ENCODE measurements around the gene SPON2. TPM values are rescaled to one million over a fixed set of nuclear protein-coding genes. Genes with fewer than 3 reads are reported as not detected.
A peak's percentile ranks its signal among the peaks of the same experiment; 100 is the strongest.

SPON2 gene
- total and polyA plus RNA-seq, 3 donors from 2014 or later = 5.6 to 21.4 (median 7.1) TPM

- peak; percentile 57 for DNase-seq
- Histone ChIP-seq H3K4me3 (no peak overlapping the region), H3K4me1 (peaks cover 16% of the 10 kb centered on the region), H3K9me3 (no peaks in the 10 kb centered on the region), H3K27me3 (no peaks in the 10 kb centered on the region), H3K36me3 (ENCODE audit: low read depth, missing control alignments) (no peaks in the 10 kb centered on the region), H3K27ac (no peak overlapping the region)
- intact Hi-C loops (cut with DNase I; ENCODE audit: low total_unique reads) = no loop called here
- WGBS, 2 donors = 33 to 54% methylated on average over 14 to 20 of the region's 20 CpGs
- TF ChIP-seq CTCF (IDR thresholded peaks at IDR 0.05) (no peak), POLR2A (IDR thresholded peaks at IDR 0.05) (no peak)
These were observed 781 bp upstream of the SPON2 start for GRCh38 chr4:1172971-1173757.

GRCh38 chr4:1171311-1172227 lies 814 bp downstream of the SPON2 start:
- no peaks in the 10 kb centered on the region for H3K27me3 ChIP-seq
- WGBS, 2 donors = 3% methylated on average over 64 of the region's 88 CpGs; no CpG with 5 or more reads in 1 of the 2 donors
- no peaks in the 10 kb centered on the region for H3K36me3 ChIP-seq (ENCODE audit: low read depth, missing control alignments)
- TF ChIP-seq CTCF (IDR thresholded peaks at IDR 0.05) (no peak), POLR2A (IDR thresholded peaks at IDR 0.05) (no peak)
- H3K4me3 ChIP-seq = peak overlapping the region; percentile 26 to 34
- DNase-seq = no peak
- peaks cover 16% of the 10 kb centered on the region for H3K4me1 ChIP-seq
- intact Hi-C loops (cut with DNase I; ENCODE audit: low total_unique reads) = no loop called here
- H3K27ac ChIP-seq = peak overlapping the region in 1 of 2 donors; percentile 19
- no peaks in the 10 kb centered on the region for H3K9me3 ChIP-seq

GRCh38 chr4:1170976-1171310 lies 1.4 kb downstream of the SPON2 start:
- Histone ChIP-seq H3K9me3 (no peaks in the 10 kb centered on the region), H3K4me1 (peaks cover 16% of the 10 kb centered on the region), H3K4me3 (peak overlapping the region; percentile 26 to 34), H3K27ac (no peak overlapping the region), H3K36me3 (ENCODE audit: low read depth, missing control alignments) (no peaks in the 10 kb centered on the region), H3K27me3 (no peaks in the 10 kb centered on the region)
- TF ChIP-seq CTCF (IDR thresholded peaks at IDR 0.05) = no peak
- TF ChIP-seq POLR2A (IDR thresholded peaks at IDR 0.05) = no peak
- WGBS, 2 donors = 32% methylated on average over 24 of the region's 42 CpGs; no CpG with 5 or more reads in 1 of the 2 donors
- DNase-seq = no peak
- intact Hi-C loops (cut with DNase I; ENCODE audit: low total_unique reads) = no loop called here

DNA sequence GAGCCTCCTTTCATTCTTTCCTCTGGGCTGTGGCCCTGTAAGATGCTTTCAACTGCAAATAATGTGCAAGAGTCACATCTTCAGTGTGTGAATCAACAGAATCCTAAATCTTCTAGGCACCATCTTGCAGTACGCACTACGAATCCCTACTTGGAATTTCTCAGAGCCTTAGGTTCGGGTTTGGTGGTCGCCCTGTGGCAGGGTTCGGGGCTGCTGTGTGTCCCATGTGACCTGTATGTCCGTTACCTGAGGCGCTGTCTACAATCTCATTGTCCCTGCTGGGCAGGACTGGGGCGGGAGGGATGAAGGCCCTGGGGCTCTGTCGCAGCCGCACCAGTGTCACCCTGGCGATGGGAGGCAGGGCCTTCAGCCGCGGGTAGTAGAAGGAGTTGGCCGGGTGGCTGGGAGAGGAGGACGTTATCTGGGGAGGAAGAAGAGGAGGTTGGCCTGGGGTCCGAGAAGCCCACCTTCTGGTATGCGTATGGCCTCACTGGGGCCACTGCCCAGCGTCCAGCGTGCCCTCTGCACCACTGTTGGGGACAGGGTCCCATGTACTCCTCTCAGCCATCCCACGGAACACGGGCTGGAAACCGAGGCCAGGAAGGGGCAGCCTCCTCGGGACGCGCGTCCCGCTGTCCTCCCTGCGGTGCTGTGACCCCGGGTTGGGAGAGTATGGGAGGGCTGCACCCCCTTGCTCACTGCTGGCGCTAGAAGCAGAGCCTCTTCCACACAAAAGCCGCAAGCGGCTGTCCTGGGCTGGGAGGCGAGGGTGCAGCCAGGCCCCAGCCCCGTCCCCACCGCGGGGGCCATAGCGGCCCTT lies 2.0 kb downstream of the SPON2 start:
- no peak for DNase-seq
- H3K4me1 ChIP-seq = peaks cover 16% of the 10 kb centered on the region
- 71 to 91% methylated on average over 7 to 37 of the region's 37 CpGs for WGBS, 2 donors
- no peak overlapping the region for H3K4me3 ChIP-seq
- no peak overlapping the region for H3K27ac ChIP-seq
- no peaks in the 10 kb centered on the region for H3K36me3 ChIP-seq (ENCODE audit: low read depth, missing control alignments)
- TF ChIP-seq POLR2A (IDR thresholded peaks at IDR 0.05) (no peak), CTCF (IDR thresholded peaks at IDR 0.05) (no peak)
- H3K27me3 ChIP-seq = no peaks in the 10 kb centered on the region
- intact Hi-C loops (cut with DNase I; ENCODE audit: low total_unique reads) = no loop called here
- H3K9me3 ChIP-seq = no peaks in the 10 kb centered on the region

All from testis (tissue), 3 donors.